Measurements from ENCODE around the gene ACOT11.

- no peak for TF ChIP-seq POLR2A (IDR thresholded peaks at IDR 0.05; ENCODE audit: low read length)
- no peak for TF ChIP-seq GATA1 (IDR thresholded peaks at IDR 0.05; ENCODE audit: low read depth, low read length)
Measured at GRCh38 chr1:54571326-54571725, 23.3 kb downstream of the ACOT11 start.
